Lower leg skin (tissue), 4 donors: ENCODE measurements around the gene ZFYVE21. TPM values are rescaled to one million over a fixed set of nuclear protein-coding genes. Genes with fewer than 3 reads are reported as not detected.
A peak's percentile ranks its signal among the peaks of the same experiment; 100 is the strongest.

Experiments
- DNase-seq, 2 donors: peaks; one replicate each; pipeline ENCODE4 v3.0.0-alpha.2; 2019; ENCODE audit warnings: low spot score in 2 of 2
- H3K4me3 ChIP-seq: fragments of 200-600 bp; sonication (generic); 2 replicates; pipeline ENCODE4 v1.5.1; 2017; ENCODE audit warnings: mild to moderate bottlenecking, low read depth; ENCODE audit not compliant: poor library complexity, severe bottlenecking
- POLR2A ChIP-seq, 2 donors: fragments of 450-650 bp; IDR thresholded peaks; one replicate each; pipeline ENCODE4 v1.6.1; 2016 to 2017; ENCODE audit warnings: antibody characterized with exemption in 2 of 2, mild to moderate bottlenecking in 1 of 2, moderate library complexity in 1 of 2
- WGBS, 2 donors: methylation state at CpG; one replicate each; pipeline ENCODE4 v1.1.5; 2018; 5-methylcytosine and 5-hydroxymethylcytosine counted together
- intact Hi-C: fragments of 100-400 bp; cut with DNase I; formaldehyde crosslinking; loops from one replicate; pipeline ENCODE4 v1.15.0; 2023; ENCODE audit warnings: low total_unique reads
- total RNA-seq, 4 donors: library from RNA; depleted of rRNA; stranded (reverse); fragments of >200 nt; gene quantifications; one replicate each; pipeline ENCODE4 v1.1.0, GENCODE V29; 2016
- TF ChIP-seq, protein P1 (sequence below), 3 donors: fragments of 450-650 bp; IDR thresholded peaks; one replicate each; pipeline ENCODE4 v1.5.1; 2016; ENCODE audit warnings: antibody characterized with exemption in 3 of 3, mild to moderate bottlenecking in 3 of 3, moderate library complexity in 2 of 3

Gene ZFYVE21
- total RNA-seq, 4 donors from 2014 or later = 133 to 269 (median 154) TPM

DNA sequence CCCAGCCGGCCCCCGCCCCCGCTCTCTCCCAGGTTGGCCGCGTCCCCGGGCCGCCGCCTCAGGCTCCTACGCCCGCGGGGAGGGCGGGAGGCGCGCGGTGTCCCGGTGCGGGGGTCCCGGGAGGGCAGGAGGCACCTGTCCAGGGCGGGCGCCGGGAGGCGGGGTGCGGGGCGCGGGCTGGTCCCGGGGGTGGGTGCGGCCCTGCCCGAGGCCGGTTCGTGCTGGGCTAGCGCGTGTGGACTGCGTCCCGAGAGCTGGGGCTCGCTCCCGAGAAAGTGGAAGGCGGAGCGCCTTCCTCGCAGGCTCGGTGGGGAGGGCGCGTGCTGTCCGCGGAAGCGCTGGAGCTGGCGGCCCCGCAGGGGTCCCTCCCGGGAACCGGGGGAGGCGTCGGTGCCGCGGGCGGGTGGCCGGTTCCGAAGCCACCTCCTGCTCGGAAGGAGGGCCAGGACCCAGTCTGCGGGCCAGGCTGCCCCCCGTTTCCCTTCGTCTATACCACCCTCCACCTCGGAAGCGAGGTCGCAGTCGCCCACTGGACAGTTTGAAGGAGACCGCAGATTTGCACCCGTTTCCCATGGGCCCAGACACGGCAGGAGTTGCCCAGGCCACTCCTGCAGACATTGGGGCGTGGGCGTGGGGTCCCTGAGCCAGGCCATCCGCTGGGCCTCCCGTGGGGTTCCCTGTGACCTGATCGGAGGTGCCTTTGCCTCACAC, 636 bp downstream of the ZFYVE21 start:
- 1 to 20% methylated on average over 6 to 26 of the region's 72 CpGs for WGBS, 2 donors
- intact Hi-C loops = no loop called here
- TF ChIP-seq, protein P1, sequence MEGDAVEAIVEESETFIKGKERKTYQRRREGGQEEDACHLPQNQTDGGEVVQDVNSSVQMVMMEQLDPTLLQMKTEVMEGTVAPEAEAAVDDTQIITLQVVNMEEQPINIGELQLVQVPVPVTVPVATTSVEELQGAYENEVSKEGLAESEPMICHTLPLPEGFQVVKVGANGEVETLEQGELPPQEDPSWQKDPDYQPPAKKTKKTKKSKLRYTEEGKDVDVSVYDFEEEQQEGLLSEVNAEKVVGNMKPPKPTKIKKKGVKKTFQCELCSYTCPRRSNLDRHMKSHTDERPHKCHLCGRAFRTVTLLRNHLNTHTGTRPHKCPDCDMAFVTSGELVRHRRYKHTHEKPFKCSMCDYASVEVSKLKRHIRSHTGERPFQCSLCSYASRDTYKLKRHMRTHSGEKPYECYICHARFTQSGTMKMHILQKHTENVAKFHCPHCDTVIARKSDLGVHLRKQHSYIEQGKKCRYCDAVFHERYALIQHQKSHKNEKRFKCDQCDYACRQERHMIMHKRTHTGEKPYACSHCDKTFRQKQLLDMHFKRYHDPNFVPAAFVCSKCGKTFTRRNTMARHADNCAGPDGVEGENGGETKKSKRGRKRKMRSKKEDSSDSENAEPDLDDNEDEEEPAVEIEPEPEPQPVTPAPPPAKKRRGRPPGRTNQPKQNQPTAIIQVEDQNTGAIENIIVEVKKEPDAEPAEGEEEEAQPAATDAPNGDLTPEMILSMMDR (IDR thresholded peaks at IDR 0.05) = no peak
- TF ChIP-seq POLR2A (IDR thresholded peaks at IDR 0.05) = no peak
- H3K4me3 ChIP-seq = peak overlapping the region; percentile 85
- DNase-seq = no peak

DNA sequence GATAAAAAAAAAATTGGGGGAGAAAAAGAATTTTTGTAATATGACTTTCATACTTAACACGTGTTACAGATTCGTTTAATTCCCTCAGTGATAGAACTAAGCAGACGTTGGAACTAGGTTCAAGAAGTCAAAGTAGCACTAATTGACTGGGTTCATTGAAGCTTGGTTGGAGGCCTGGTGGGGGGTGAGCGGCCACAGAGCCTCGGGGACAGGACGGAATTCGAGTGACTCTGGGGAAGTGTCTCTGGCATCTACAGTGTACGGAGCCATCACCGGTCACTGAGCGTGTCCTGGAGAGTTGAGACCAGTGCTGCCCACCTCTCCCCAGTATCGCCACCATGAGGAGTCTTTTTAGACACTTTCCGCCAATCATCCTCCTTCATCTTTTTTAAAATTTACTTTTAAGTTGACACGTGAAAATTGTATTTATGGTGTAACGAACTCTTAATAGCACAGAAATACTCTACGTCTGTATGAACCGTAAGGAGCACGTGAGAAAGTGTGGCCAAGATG, 1.3 kb downstream of the ZFYVE21 start:
- intact Hi-C loops = no loop called here
- WGBS, 2 donors = 68 to 72% methylated on average over 17 of the region's 17 CpGs
- no peak overlapping the region for H3K4me3 ChIP-seq
- no peak for DNase-seq
- TF ChIP-seq POLR2A (IDR thresholded peaks at IDR 0.05) = no peak
- TF ChIP-seq, protein P1 (IDR thresholded peaks at IDR 0.05) = no peak

DNA sequence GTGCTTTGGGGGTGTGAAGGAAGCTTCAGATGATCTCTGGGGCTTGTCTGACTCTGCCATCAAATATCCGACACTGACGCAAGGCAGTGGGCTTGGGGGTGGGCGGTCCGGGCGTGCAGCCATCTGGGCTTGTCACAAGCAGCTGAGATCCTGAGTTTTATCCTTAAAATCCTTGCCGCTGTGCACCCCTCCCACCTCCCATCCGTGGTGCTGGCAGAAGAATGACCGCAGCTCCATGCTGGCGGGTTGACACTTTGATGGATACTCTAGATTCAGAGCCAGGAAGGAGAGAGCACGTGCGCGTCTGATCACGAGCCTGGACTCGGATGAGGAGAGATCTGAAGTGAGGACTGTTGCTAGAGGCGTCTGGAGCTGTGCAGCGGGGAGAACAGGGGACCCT, 3.0 kb downstream of the ZFYVE21 start:
- 54 to 67% methylated on average over 16 of the region's 16 CpGs for WGBS, 2 donors
- intact Hi-C loops = no loop called here
- TF ChIP-seq, protein P1 (IDR thresholded peaks at IDR 0.05) = no peak
- TF ChIP-seq POLR2A (IDR thresholded peaks at IDR 0.05) = no peak
- H3K4me3 ChIP-seq = no peak overlapping the region
- no peak for DNase-seq

DNA sequence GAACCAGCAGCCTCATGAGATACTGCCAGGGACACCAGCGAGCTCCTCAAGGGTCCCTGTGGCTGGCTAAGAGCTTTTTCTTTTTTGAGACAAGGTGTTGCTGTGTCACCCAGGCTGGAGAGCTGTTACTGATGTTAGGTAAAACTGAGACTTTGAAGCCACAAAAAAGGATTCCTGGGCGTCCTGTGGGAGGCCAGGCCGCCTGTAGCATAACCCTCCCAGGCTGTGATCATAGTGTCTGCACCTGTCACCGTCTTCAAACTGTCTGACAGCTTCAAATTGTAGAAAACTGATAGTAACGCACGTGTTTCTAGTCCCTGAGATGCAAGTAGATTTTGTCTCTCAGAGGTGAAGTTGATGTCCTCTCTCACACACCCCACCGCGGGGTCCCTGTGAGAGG, 4.1 kb downstream of the ZFYVE21 start:
- intact Hi-C loops = no loop called here
- TF ChIP-seq POLR2A (IDR thresholded peaks at IDR 0.05) = no peak
- H3K4me3 ChIP-seq = no peak overlapping the region
- DNase-seq = no peak
- 86 to 90% methylated on average over 7 to 8 of the region's 8 CpGs for WGBS, 2 donors

DNA sequence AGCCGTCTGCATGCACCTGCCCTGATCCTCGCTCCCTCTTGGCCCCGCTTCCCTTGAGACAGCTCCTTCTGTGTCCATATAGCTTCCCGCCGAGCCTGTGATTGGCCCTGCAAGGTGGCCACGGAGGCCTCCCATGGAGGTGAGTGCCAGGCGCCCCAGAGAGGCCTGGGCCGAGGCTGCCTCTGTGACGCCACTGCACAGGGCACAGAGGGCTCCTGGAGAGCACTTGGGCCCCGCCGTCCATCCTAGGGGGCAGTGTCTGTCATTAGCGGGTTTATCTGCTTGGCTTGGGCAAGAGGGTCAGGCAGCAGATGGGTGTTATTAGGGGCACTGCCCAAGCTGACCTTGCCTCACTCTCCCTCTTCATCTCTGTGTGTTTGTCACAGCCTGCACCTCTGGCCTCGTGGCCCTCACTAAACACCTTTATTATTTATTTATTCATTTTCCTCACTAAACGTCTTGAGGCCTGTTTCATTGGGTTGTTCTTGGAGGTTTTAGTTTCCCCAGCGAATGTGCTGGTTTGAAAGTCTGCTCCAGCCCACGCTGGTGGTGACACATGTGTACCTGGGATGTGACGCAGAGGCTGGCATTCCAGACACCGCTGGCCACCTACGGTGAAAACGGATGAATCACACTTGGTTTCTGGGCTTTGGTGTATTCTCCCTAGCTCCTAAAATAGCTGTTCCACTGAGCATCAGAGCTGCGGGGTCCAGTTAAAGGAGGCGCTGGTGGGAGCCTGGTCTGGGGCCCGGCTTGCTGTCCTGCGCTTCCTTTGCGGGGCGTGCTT, 5.9 kb downstream of the ZFYVE21 start:
- intact Hi-C loops = no loop called here
- whole genome bisulfite sequencing, 2 donors = 72 to 77% methylated on average over 22 to 26 of the region's 26 CpGs
- TF ChIP-seq, protein P1 (IDR thresholded peaks at IDR 0.05) = no peak
- no peak for TF ChIP-seq POLR2A (IDR thresholded peaks at IDR 0.05)
- H3K4me3 ChIP-seq = no peak overlapping the region
- DNase-seq = no peak

DNA sequence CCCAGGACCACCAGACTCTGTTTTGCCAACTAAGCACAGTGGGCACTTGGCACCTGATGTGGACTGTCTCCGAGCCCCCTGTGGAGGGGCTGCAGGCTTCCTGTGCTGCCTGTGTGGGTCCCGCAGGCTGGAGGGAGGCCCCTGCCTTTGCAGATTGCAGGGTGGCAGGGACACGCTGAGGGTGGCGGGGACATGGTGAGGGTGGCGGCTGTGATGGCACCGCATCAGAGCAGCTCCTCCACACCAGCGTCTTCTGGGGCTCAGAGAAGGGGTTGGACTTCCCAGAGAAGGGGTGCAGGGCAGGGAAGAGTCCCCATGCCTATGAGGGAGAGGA, 8.1 kb downstream of the ZFYVE21 start:
- 53 to 59% methylated on average over 7 of the region's 7 CpGs for WGBS, 2 donors
- no peak overlapping the region for H3K4me3 ChIP-seq
- intact Hi-C loops = no loop called here
- DNase-seq = no peak
- TF ChIP-seq, protein P1 (IDR thresholded peaks at IDR 0.05) = no peak
- TF ChIP-seq POLR2A (IDR thresholded peaks at IDR 0.05) = no peak
